ENCODE results near the gene GIPC3.

GIPC3 gene

GRCh38 chr19:3573858-3574637, 11.2 kb upstream of the GIPC3 start:
- peak overlapping the region; percentile 93 for H3K4me3 ChIP-seq (ENCODE audit: low read depth, low read length)
- no peak for TF ChIP-seq CTCF (IDR thresholded peaks at IDR 0.05; ENCODE audit: borderline replicate concordance, insufficient read depth, low read depth, low read length)

- peak; percentile 41; the same call in 1 of the 2 replicates for TF ChIP-seq CTCF (IDR thresholded peaks at IDR 0.05; ENCODE audit: borderline replicate concordance, insufficient read depth, low read depth, low read length)
Observed at GRCh38 chr19:3575260-3575741, 10.0 kb upstream of the GIPC3 start.

GRCh38 chr19:3575949-3576673, 9.2 kb upstream of the GIPC3 start:
- no peak for TF ChIP-seq CTCF (IDR thresholded peaks at IDR 0.05; ENCODE audit: borderline replicate concordance, insufficient read depth, low read depth, low read length)
- no peak overlapping the region for H3K4me3 ChIP-seq (ENCODE audit: low read depth, low read length)

More at GRCh38 chr19:3575260-3575741, 10.0 kb upstream of the GIPC3 start:
- no peak overlapping the region for H3K4me3 ChIP-seq (ENCODE audit: low read depth, low read length)

GRCh38 chr19:3576696-3577443, 8.4 kb upstream of the GIPC3 start:
- no peak for TF ChIP-seq CTCF (IDR thresholded peaks at IDR 0.05; ENCODE audit: borderline replicate concordance, insufficient read depth, low read depth, low read length)
- H3K4me3 ChIP-seq (ENCODE audit: low read depth, low read length) = no peak overlapping the region

- TF ChIP-seq CTCF (IDR thresholded peaks at IDR 0.05; ENCODE audit: borderline replicate concordance, insufficient read depth, low read depth, low read length) = no peak
- H3K4me3 ChIP-seq (ENCODE audit: low read depth, low read length) = no peak overlapping the region
Observed at GRCh38 chr19:3577723-3578344, 7.4 kb upstream of the GIPC3 start.

- no peak overlapping the region for H3K4me3 ChIP-seq (ENCODE audit: low read depth, low read length)
- no peak for TF ChIP-seq CTCF (IDR thresholded peaks at IDR 0.05; ENCODE audit: borderline replicate concordance, insufficient read depth, low read depth, low read length)
Observed at GRCh38 chr19:3578390-3578789, 6.9 kb upstream of the GIPC3 start.
